HepG2 (cell line): ENCODE measurements around the gene RBM46.

ENCODE experiments used
- CHD4 ChIP-seq: fragments of 200-600 bp; sonication (generic); IDR thresholded peaks from 2 replicates; pipeline ENCODE4 v1.7.0; 2017; ENCODE audit warnings: mild to moderate bottlenecking, low read length, borderline replicate concordance
- EZH2 ChIP-seq: conservative IDR thresholded peaks from 2 replicates; pipeline ENCODE4 v1.6.1; 2012; ENCODE audit warnings: mild to moderate bottlenecking, low read depth, low read length, moderate library complexity
- JUND ChIP-seq: sonication (generic); formaldehyde crosslinking; IDR thresholded peaks from 2 replicates; pipeline ENCODE4 v1.8.0; 2022; ENCODE audit warnings: mild to moderate bottlenecking, missing genetic modification reagents
- KAT2B ChIP-seq: fragments of 150-350 bp; IDR thresholded peaks from 2 replicates; pipeline ENCODE4 v1.6.1; 2014; ENCODE audit warnings: low read depth, low read length, borderline replicate concordance
- KLF16 ChIP-seq, 2 experiments: sonication (generic) in 1 of 2; formaldehyde crosslinking in 1 of 2; IDR thresholded peaks; 2 replicates each; pipeline versions ENCODE4 v1.6.1 to v1.8.0; 2016 to 2023; ENCODE audit warnings: missing genetic modification reagents in 2 of 2, missing compliant biosample characterization in 1 of 2
- MEIS2 ChIP-seq: sonication (generic); formaldehyde crosslinking; IDR thresholded peaks from 2 replicates; pipeline ENCODE4 v1.9.0; 2021; ENCODE audit warnings: mild to moderate bottlenecking, missing genetic modification reagents
- NFIC ChIP-seq: IDR thresholded peaks from 2 replicates; pipeline ENCODE4 v1.6.1; 2012; ENCODE audit warnings: mild to moderate bottlenecking, low read length, inconsistent platforms
- NR1H2 ChIP-seq: sonication (generic); formaldehyde crosslinking; IDR thresholded peaks from 2 replicates; pipeline ENCODE4 v1.8.1; 2022; ENCODE audit warnings: low read depth, missing genetic modification reagents, borderline replicate concordance
- POLR2AphosphoS5 ChIP-seq: IDR thresholded peaks from 2 replicates; pipeline ENCODE4 v1.6.1; 2012; ENCODE audit warnings: low read depth, low read length
- SYNCRIP ChIP-seq: fragments of 200-400 bp; formaldehyde crosslinking; IDR thresholded peaks from 2 replicates; pipeline ENCODE4 v1.6.1; 2018; ENCODE audit warnings: mild to moderate bottlenecking, low read depth, low read length; ENCODE audit not compliant: insufficient read depth
- TCF12 ChIP-seq, 2 experiments: fragments of 450-650 bp in 1 of 2; sonication (generic) in 1 of 2; formaldehyde crosslinking in 1 of 2; IDR thresholded peaks; 2 replicates each; pipeline versions ENCODE4 v1.6.1 to v1.8.0; 2017 to 2022; ENCODE audit warnings: antibody characterized with exemption in 1 of 2, mild to moderate bottlenecking in 1 of 2, missing genetic modification reagents in 1 of 2, moderate library complexity in 1 of 2
- TF ChIP-seq, protein P1 (sequence below): sonication (generic); formaldehyde crosslinking; IDR thresholded peaks from 2 replicates; pipeline ENCODE4 v1.8.1; 2022; ENCODE audit warnings: mild to moderate bottlenecking, missing genetic modification reagents
- TF ChIP-seq, protein P2 (sequence below): sonication (generic); formaldehyde crosslinking; IDR thresholded peaks from 2 replicates; pipeline ENCODE4 v1.4.0; 2020; ENCODE audit warnings: low read depth, mild to moderate bottlenecking, missing genetic modification reagents
- TF ChIP-seq, protein P3 (sequence below): sonication (generic); formaldehyde crosslinking; IDR thresholded peaks from 2 replicates; pipeline ENCODE4 v1.5.0; 2020; ENCODE audit warnings: mild to moderate bottlenecking, missing genetic modification reagents

- TF ChIP-seq NFIC: no peak
- no peak for TF ChIP-seq TCF12 (IDR thresholded peaks at IDR 0.05)
- TF ChIP-seq TCF12 (CRISPR knock-in tag; IDR thresholded peaks at IDR 0.05): no peak
- TF ChIP-seq, protein P1, sequence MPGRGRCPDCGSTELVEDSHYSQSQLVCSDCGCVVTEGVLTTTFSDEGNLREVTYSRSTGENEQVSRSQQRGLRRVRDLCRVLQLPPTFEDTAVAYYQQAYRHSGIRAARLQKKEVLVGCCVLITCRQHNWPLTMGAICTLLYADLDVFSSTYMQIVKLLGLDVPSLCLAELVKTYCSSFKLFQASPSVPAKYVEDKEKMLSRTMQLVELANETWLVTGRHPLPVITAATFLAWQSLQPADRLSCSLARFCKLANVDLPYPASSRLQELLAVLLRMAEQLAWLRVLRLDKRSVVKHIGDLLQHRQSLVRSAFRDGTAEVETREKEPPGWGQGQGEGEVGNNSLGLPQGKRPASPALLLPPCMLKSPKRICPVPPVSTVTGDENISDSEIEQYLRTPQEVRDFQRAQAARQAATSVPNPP (CRISPR knock-in tag): no peak
- no peak for TF ChIP-seq EZH2
- TF ChIP-seq, protein P2, sequence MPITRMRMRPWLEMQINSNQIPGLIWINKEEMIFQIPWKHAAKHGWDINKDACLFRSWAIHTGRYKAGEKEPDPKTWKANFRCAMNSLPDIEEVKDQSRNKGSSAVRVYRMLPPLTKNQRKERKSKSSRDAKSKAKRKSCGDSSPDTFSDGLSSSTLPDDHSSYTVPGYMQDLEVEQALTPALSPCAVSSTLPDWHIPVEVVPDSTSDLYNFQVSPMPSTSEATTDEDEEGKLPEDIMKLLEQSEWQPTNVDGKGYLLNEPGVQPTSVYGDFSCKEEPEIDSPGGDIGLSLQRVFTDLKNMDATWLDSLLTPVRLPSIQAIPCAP (CRISPR knock-in tag): no peak
- TF ChIP-seq, protein P3, sequence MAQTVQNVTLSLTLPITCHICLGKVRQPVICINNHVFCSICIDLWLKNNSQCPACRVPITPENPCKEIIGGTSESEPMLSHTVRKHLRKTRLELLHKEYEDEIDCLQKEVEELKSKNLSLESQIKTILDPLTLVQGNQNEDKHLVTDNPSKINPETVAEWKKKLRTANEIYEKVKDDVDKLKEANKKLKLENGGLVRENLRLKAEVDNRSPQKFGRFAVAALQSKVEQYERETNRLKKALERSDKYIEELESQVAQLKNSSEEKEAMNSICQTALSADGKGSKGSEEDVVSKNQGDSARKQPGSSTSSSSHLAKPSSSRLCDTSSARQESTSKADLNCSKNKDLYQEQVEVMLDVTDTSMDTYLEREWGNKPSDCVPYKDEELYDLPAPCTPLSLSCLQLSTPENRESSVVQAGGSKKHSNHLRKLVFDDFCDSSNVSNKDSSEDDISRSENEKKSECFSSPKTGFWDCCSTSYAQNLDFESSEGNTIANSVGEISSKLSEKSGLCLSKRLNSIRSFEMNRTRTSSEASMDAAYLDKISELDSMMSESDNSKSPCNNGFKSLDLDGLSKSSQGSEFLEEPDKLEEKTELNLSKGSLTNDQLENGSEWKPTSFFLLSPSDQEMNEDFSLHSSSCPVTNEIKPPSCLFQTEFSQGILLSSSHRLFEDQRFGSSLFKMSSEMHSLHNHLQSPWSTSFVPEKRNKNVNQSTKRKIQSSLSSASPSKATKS: no peak
- no peak for TF ChIP-seq NR1H2 (CRISPR knock-in tag)
- no peak for TF ChIP-seq SYNCRIP
- TF ChIP-seq POLR2AphosphoS5: no peak
- TF ChIP-seq KAT2B: no peak
- TF ChIP-seq CHD4: no peak
- no peak for TF ChIP-seq MEIS2 (CRISPR knock-in tag)
- TF ChIP-seq JUND (CRISPR knock-in tag): no peak
- no peak for TF ChIP-seq KLF16 (CRISPR knock-in tag; IDR thresholded peaks at IDR 0.05)
These were observed 20.2 kb upstream of the RBM46 start for GRCh38 chr4:154760895-154761294.
